CD8-positive, alpha-beta memory T cell (primary cell): Measurements from ENCODE around the gene NDUFAF7. TPM values are rescaled to one million over a fixed set of nuclear protein-coding genes. Genes with fewer than 3 reads are reported as not detected.
A peak's percentile ranks its signal among the peaks of the same experiment; 100 is the strongest.

Experiments
- CTCF ChIA-PET: fragments of 350-600 bp; sonication (Branson Sonifier 250); formaldehyde crosslinking; loops from one replicate; lab custom pipeline; 2021; ENCODE audit warnings: antibody characterized with exemption; lab: Charles Lee
- POLR2A ChIA-PET: fragments of 350-600 bp; sonication (Branson Sonifier 250); formaldehyde crosslinking; loops from one replicate; lab custom pipeline; 2021; ENCODE audit warnings: antibody characterized with exemption; lab: Charles Lee
- DNase-seq, 5 donors: peaks; one replicate each; pipeline versions ENCODE4 v3.0.0 to v3.0.0-alpha.2; 2020 to 2022; ENCODE audit warnings: mixed read lengths in 1 of 5
- H3K27ac ChIP-seq: one replicate; pipeline ENCODE4 v1.7.0; 2013; ENCODE audit warnings: low read depth, mild to moderate bottlenecking, low read length, moderate library complexity
- H3K27me3 ChIP-seq: 2 replicates; pipeline ENCODE4 v1.7.0; 2013; ENCODE audit warnings: low read length, mild to moderate bottlenecking; ENCODE audit not compliant: insufficient read depth, poor library complexity, severe bottlenecking
- H3K36me3 ChIP-seq: 2 replicates; pipeline ENCODE4 v1.7.0; 2013; ENCODE audit warnings: mild to moderate bottlenecking, low read length, moderate library complexity; ENCODE audit not compliant: insufficient read depth
- H3K4me1 ChIP-seq: 2 replicates; pipeline ENCODE4 v1.7.0; 2013; ENCODE audit warnings: mild to moderate bottlenecking, low read length, moderate library complexity; ENCODE audit not compliant: insufficient read depth
- H3K4me3 ChIP-seq: 2 replicates; pipeline ENCODE4 v1.7.0; 2013; ENCODE audit warnings: mild to moderate bottlenecking, low read length
- H3K9me3 ChIP-seq: 2 replicates; pipeline ENCODE4 v1.7.0; 2013; ENCODE audit warnings: mild to moderate bottlenecking, low read length
- H3K27ac Mint-ChIP-seq, 8 donors: one replicate each; pipeline ENCODE4 v1.8.0; 2020 to 2021; ENCODE audit warnings: mixed read lengths in 8 of 8, mild to moderate bottlenecking in 6 of 8, inconsistent platforms in 3 of 8, moderate library complexity in 3 of 8
- H3K27me3 Mint-ChIP-seq, 2 donors: one replicate each; pipeline ENCODE4 v1.8.0; 2020 to 2021; ENCODE audit warnings: mixed read lengths in 2 of 2, mild to moderate bottlenecking in 1 of 2, moderate library complexity in 1 of 2
- H3K36me3 Mint-ChIP-seq, 3 donors: one replicate each; pipeline ENCODE4 v1.8.0; 2020 to 2021; ENCODE audit warnings: mixed read lengths in 3 of 3, inconsistent platforms in 1 of 3, mild to moderate bottlenecking in 1 of 3
- H3K4me1 Mint-ChIP-seq, 3 donors: one replicate each; pipeline ENCODE4 v1.8.0; 2020 to 2021; ENCODE audit warnings: mixed read lengths in 3 of 3, inconsistent platforms in 1 of 3, mild to moderate bottlenecking in 1 of 3
- H3K4me3 Mint-ChIP-seq, 7 donors: one replicate each; pipeline ENCODE4 v1.8.0; 2020 to 2021; ENCODE audit warnings: mixed read lengths in 7 of 7, mild to moderate bottlenecking in 6 of 7, moderate library complexity in 4 of 7, inconsistent platforms in 2 of 7
- H3K9me3 Mint-ChIP-seq, 5 donors: one replicate each; pipeline ENCODE4 v1.8.0; 2020 to 2022; ENCODE audit warnings: mixed read lengths in 5 of 5, mild to moderate bottlenecking in 3 of 5, moderate library complexity in 2 of 5, inconsistent platforms in 1 of 5
- polyA plus RNA-seq: library from polyadenylated mRNA; unstranded; fragments of 300-500 nt; fragmentation: Illumina TruSeq; gene quantifications from one replicate; pipeline ENCODE4 v1.2.3, GENCODE V29; 2021
- total RNA-seq, 2 experiments: library from RNA; stranded (reverse); gene quantifications; one replicate each; pipeline ENCODE4 v1.2.3, GENCODE V29; 2021

Gene NDUFAF7
- total RNA-seq (10 to 100 TPM; 20.3 to 20.4 TPM), polyA plus RNA-seq (6.8 TPM)

GRCh38 chr2:37231241-37232130, at the start of gene NDUFAF7, which contains the start of gene CEBPZ:
Gene NDUFAF7, plus strand, starts transcription at chr2:37231658. Its CDS starts 48 bp downstream, at chr2:37231706.
Gene CEBPZ, minus strand, starts transcription at chr2:37231596. Its CDS starts 29 bp downstream, at chr2:37231567.
- ChIA-PET CTCF (interaction anchor here (0.9 to 1.4 kb wide), 6 partner anchors 9 to 159 kb away, joined by 3 to 5 read pairs (median 3); partner anchors contain the start of gene CEBPZOS), POLR2A (interaction anchor here (0.8 to 1.7 kb wide), 10 partner anchors 12 to 265 kb away, joined by 3 to 7 read pairs (median 4); partner anchors contain the start of genes EIF2AK2, PRKD3 and STRN)
- no peaks in the 10 kb centered on the region for H3K9me3 Mint-ChIP-seq

DNA sequence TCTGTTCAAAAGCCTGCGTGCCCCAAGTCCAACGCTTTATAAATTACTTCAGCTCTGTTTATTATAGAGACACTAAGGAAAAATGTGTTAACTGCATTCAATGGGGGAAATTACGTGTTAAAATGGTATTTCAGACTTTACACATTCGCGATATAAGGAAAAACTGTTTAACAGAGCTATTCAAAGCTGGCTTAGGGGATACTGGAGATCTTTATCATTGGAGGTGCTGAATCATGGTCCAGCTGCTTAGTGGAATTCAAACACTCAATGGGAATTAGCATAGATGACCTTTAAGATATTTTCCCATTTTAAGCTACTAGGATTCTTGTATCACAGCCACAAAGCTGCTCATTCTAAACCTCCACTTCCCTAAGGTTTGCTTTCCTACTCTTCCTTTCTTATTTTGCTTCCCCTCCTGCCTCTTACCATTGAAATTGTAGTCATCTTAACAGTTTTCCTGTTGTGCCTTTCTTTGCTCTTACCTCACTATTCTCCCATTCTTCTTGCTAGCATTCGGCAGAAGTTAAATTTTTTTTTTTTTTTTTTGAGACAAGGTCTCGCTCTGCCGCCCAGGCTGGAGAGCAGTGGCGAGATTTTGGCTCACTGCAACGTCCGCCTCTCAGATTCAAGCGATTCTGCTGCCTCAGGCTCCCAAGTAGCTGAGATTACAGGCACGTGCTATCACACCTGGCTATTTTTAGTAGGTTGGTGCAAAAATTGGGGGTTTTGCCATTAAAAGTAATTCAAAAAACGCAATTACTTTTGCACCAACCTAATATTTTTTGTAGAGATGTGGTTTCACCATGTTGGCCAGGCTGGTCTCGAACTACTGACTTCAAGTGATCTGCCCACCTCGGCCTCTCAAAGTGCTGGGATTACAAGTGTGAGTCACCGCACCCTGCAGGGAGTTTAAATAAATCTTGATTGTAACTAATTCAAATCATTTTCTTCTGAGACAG, 49.5 kb upstream of the NDUFAF7 start:
- Histone ChIP-seq H3K27ac (no peak overlapping the region), H3K36me3 (no peaks in the 10 kb centered on the region), H3K4me1 (no peaks in the 10 kb centered on the region), H3K27me3 (peaks cover 6% of the 10 kb centered on the region), H3K4me3 (no peak overlapping the region), H3K9me3 (no peaks in the 10 kb centered on the region)
- no peaks in the 10 kb centered on the region for H3K9me3 Mint-ChIP-seq
- H3K4me3 Mint-ChIP-seq = no peak overlapping the region
- peaks cover 20 to 29% of the 10 kb centered on the region in 2 donors for H3K27me3 Mint-ChIP-seq
- POLR2A ChIA-PET = no interaction called here
- no peaks in the 10 kb centered on the region for H3K4me1 Mint-ChIP-seq
- DNase-seq = no peak
- CTCF ChIA-PET = interaction anchor here (1.4 kb wide), 1 partner anchor 9 kb away, joined by 3 read pairs; no protein-coding TSS in a partner anchor
- no peak overlapping the region for H3K27ac Mint-ChIP-seq
- H3K36me3 Mint-ChIP-seq = no peaks in the 10 kb centered on the region

More at GRCh38 chr2:37231241-37232130, at the start of gene NDUFAF7, which contains the start of gene CEBPZ:
- Histone ChIP-seq H3K4me3 (peak within 1 kb of the TSS; percentile 87), H3K4me1 (peaks cover 44% of the 10 kb centered on the region), H3K27me3 (no peaks in the 10 kb centered on the region), H3K9me3 (no peaks in the 10 kb centered on the region), H3K27ac (peak within 1 kb of the TSS; percentile 80), H3K36me3 (peaks cover 17% of the 10 kb centered on the region)
- no peak within 1 kb of the TSS for H3K27ac Mint-ChIP-seq
- no peaks in the 10 kb centered on the region for H3K27me3 Mint-ChIP-seq
- peak; percentile 77 to 94 (median 84) for DNase-seq
- H3K4me1 Mint-ChIP-seq = peaks cover 19 to 54% (median 35%) of the 10 kb centered on the region in 3 donors
- H3K36me3 Mint-ChIP-seq = peaks cover 4 to 36% (median 17%) of the 10 kb centered on the region in 3 donors
- H3K4me3 Mint-ChIP-seq = no peak within 1 kb of the TSS

DNA sequence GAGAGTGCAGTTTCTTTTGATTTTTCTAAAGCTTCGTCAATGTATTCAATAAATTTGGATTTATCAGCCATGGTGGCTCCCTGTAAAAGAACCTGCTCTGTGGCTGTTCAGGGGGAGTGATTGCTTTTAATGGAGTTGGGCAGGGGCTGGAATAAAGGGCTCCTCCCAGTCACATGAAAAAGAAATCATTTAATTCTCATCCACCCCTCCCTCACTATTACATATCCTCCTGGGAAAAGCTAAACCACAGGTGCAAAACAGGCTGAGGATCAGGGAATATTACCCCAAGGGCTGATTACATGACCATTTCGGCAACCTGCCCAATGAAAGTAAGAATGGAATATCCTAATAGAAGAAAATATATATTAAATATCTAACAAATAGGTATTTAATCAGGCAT, 42.9 kb upstream of the NDUFAF7 start, which contains the start of gene SULT6B1:
Gene SULT6B1 (minus strand): TSS at position 101 of the 400 bp plus-strand sequence. CDS start 30 bp downstream, at position 71.
- H3K9me3 Mint-ChIP-seq = no peaks in the 10 kb centered on the region
- H3K36me3 Mint-ChIP-seq = no peaks in the 10 kb centered on the region
- peaks cover 12 to 16% of the 10 kb centered on the region in 2 donors for H3K27me3 Mint-ChIP-seq
- Histone ChIP-seq H3K27ac (no peak within 1 kb of the TSS), H3K27me3 (no peaks in the 10 kb centered on the region), H3K4me3 (no peak within 1 kb of the TSS), H3K36me3 (no peaks in the 10 kb centered on the region), H3K9me3 (no peaks in the 10 kb centered on the region), H3K4me1 (no peaks in the 10 kb centered on the region)
- H3K27ac Mint-ChIP-seq = no peak within 1 kb of the TSS
- H3K4me1 Mint-ChIP-seq = no peaks in the 10 kb centered on the region
- POLR2A ChIA-PET = no interaction called here
- no peak for DNase-seq
- no peak within 1 kb of the TSS for H3K4me3 Mint-ChIP-seq
- CTCF ChIA-PET = no interaction called here

DNA sequence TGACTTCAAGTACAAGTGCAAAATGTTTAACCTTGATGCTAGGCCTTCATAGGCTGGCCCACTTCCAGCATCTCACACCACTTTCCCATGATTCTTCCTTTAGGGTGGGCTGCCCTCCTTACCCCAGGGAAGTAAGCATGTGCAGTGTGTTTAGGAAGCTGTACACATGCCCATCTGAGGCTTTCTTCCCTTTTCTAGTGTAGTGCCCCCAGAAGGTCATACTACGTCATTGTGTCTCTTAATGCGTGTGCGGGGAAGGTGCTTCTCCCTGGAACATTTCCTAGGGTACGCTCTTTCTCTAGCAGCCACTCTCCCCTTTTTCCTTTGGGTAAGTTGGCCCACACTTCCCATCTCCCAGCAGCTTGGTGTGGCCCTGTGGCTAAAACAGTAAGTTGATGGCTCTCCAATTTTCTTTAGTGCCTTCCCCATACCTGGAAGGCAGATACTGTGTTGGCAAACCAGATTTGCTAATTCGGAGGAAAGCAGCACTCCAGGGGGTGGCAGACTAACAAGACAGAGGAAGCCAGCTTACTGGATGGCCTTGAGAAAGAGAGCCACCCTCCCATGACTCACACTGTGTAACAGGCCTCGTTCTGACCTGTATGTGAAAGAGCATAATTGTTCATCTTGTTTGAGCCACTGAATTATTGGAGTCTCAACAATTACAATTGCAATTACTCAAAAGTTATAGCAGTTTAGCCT, 41.9 kb upstream of the NDUFAF7 start:
- no peaks in the 10 kb centered on the region for H3K4me1 Mint-ChIP-seq
- no peaks in the 10 kb centered on the region for H3K27me3 ChIP-seq
- no peak overlapping the region for H3K4me3 ChIP-seq
- H3K27ac Mint-ChIP-seq = no peak overlapping the region
- no peak overlapping the region for H3K27ac ChIP-seq
- H3K9me3 ChIP-seq = no peaks in the 10 kb centered on the region
- ChIA-PET CTCF (no interaction called here), POLR2A (no interaction called here)
- no peaks in the 10 kb centered on the region for H3K4me1 ChIP-seq
- H3K27me3 Mint-ChIP-seq = peaks cover 11 to 16% of the 10 kb centered on the region in 2 donors
- no peak for DNase-seq
- no peak overlapping the region for H3K4me3 Mint-ChIP-seq
- H3K9me3 Mint-ChIP-seq = no peaks in the 10 kb centered on the region
- no peaks in the 10 kb centered on the region for H3K36me3 ChIP-seq
- H3K36me3 Mint-ChIP-seq = no peaks in the 10 kb centered on the region

GRCh38 chr2:37190290-37190689, 41.2 kb upstream of the NDUFAF7 start:
- peaks cover 11 to 16% of the 10 kb centered on the region in 2 donors for H3K27me3 Mint-ChIP-seq
- ChIA-PET CTCF (interaction anchor here (1.1 kb wide), 1 partner anchor 9 kb away, joined by 3 read pairs; no protein-coding TSS in a partner anchor), POLR2A (no interaction called here)
- Histone ChIP-seq H3K27ac (no peak overlapping the region), H3K27me3 (no peaks in the 10 kb centered on the region), H3K4me1 (no peaks in the 10 kb centered on the region), H3K4me3 (no peak overlapping the region), H3K36me3 (no peaks in the 10 kb centered on the region), H3K9me3 (no peaks in the 10 kb centered on the region)
- H3K4me3 Mint-ChIP-seq = peak overlapping the region in 1 of 7 donors; percentile 2
- H3K27ac Mint-ChIP-seq = no peak overlapping the region
- no peaks in the 10 kb centered on the region for H3K36me3 Mint-ChIP-seq
- H3K9me3 Mint-ChIP-seq = no peaks in the 10 kb centered on the region
- H3K4me1 Mint-ChIP-seq = no peaks in the 10 kb centered on the region
- no peak for DNase-seq

DNA sequence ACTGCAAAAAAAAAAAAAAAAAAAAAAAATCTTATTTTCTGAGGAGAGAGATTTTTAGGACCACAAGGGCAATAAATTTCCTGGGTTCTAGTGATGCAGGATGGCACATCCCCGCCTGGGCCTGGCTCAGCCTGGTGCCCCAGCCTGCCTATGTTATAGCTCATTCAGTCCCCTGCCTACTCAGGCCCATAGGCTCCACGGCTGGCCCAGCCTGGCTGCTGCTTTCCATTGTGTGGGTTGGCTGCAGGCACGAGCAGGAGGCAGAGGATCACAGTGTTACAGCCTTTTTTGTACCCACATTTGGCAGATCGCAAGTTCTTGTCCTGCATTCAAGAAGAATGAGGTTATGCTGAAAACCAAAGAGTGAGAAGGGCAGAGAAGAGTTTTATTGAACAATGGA, 40.2 kb upstream of the NDUFAF7 start:
- H3K27me3 Mint-ChIP-seq = peaks cover 7 to 10% of the 10 kb centered on the region in 2 donors
- no peak for DNase-seq
- H3K36me3 ChIP-seq = no peaks in the 10 kb centered on the region
- no peak overlapping the region for H3K27ac ChIP-seq
- peaks cover 0 to 2% (median 0%) of the 10 kb centered on the region in 3 donors for H3K36me3 Mint-ChIP-seq
- peaks cover 1 to 3% (median 3%) of the 10 kb centered on the region in 3 donors for H3K4me1 Mint-ChIP-seq
- no peaks in the 10 kb centered on the region for H3K9me3 Mint-ChIP-seq
- no peaks in the 10 kb centered on the region for H3K27me3 ChIP-seq
- H3K9me3 ChIP-seq = no peaks in the 10 kb centered on the region
- ChIA-PET CTCF (interaction anchor here (1.1 kb wide), 1 partner anchor 10 kb away, joined by 3 read pairs; no protein-coding TSS in a partner anchor), POLR2A (no interaction called here)
- no peak overlapping the region for H3K27ac Mint-ChIP-seq
- H3K4me3 ChIP-seq = no peak overlapping the region
- no peaks in the 10 kb centered on the region for H3K4me1 ChIP-seq
- no peak overlapping the region for H3K4me3 Mint-ChIP-seq

GRCh38 chr2:37191747-37192146, 39.7 kb upstream of the NDUFAF7 start:
- Histone ChIP-seq H3K4me3 (no peak overlapping the region), H3K36me3 (no peaks in the 10 kb centered on the region), H3K9me3 (no peaks in the 10 kb centered on the region), H3K4me1 (no peaks in the 10 kb centered on the region), H3K27me3 (no peaks in the 10 kb centered on the region), H3K27ac (no peak overlapping the region)
- no peaks in the 10 kb centered on the region for H3K9me3 Mint-ChIP-seq
- POLR2A ChIA-PET = no interaction called here
- no peak for DNase-seq
- peaks cover 0 to 6% (median 0%) of the 10 kb centered on the region in 3 donors for H3K36me3 Mint-ChIP-seq
- no peak overlapping the region for H3K27ac Mint-ChIP-seq
- CTCF ChIA-PET = no interaction called here
- peaks cover 2 to 8% of the 10 kb centered on the region in 2 donors for H3K27me3 Mint-ChIP-seq
- H3K4me1 Mint-ChIP-seq = peaks cover 4 to 7% (median 6%) of the 10 kb centered on the region in 3 donors
- H3K4me3 Mint-ChIP-seq = no peak overlapping the region
